ENCODE data around the gene RRAD.

GRCh38 chr16:66898207-66898606, 27.1 kb downstream of the RRAD start:
- TF ChIP-seq ZNF214 (tag by site-specific recombination; IDR thresholded peaks at IDR 0.05; ENCODE audit: borderline replicate concordance) (no peak), ZNF274 (IDR thresholded peaks at IDR 0.05; ENCODE audit: low read length) (no peak), ZNF274 (tag by site-specific recombination; IDR thresholded peaks at IDR 0.05; ENCODE audit: borderline replicate concordance) (no peak), ZNF175 (tag by site-specific recombination; IDR thresholded peaks at IDR 0.05) (no peak), CTCF (tag by site-specific recombination; IDR thresholded peaks at IDR 0.05) (no peak)

Measured in HEK293 (cell line).